GM12875 (cell line): ENCODE data around the gene CRYBA1.

ENCODE experiments used
- H3K4me3 ChIP-seq: one replicate; pipeline ENCODE4 v1.5.1; 2011; ENCODE audit warnings: low read depth, low read length, control low read depth
- TF ChIP-seq, protein P1 (sequence below): IDR thresholded peaks from 2 replicates; pipeline ENCODE4 v1.5.1; 2011; ENCODE audit warnings: low read depth, mild to moderate bottlenecking, control low read depth, inconsistent platforms, low read length, moderate library complexity, borderline replicate concordance; ENCODE audit not compliant: insufficient read depth

Gene CRYBA1

DNA sequence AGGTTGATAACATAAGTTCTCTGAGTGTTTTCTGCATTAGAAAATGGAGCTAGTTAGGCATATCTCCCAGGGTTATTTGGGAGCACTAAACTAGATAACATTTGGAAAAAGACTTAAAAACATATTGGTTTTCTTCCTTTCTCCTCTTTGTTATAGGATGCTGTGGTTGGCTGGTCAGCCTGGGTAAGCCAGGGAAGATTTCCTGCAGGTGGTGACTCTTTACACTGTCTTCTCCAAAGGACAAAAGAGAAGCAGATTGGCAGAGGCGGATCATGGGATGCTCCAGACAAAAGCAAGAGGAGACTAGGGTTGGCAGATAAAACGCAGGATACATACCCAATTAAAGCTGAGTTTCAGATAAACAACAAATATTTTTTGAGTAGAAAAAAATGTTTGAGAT is 6.2 kb upstream of the CRYBA1 start:
- no peak overlapping the region for H3K4me3 ChIP-seq

DNA sequence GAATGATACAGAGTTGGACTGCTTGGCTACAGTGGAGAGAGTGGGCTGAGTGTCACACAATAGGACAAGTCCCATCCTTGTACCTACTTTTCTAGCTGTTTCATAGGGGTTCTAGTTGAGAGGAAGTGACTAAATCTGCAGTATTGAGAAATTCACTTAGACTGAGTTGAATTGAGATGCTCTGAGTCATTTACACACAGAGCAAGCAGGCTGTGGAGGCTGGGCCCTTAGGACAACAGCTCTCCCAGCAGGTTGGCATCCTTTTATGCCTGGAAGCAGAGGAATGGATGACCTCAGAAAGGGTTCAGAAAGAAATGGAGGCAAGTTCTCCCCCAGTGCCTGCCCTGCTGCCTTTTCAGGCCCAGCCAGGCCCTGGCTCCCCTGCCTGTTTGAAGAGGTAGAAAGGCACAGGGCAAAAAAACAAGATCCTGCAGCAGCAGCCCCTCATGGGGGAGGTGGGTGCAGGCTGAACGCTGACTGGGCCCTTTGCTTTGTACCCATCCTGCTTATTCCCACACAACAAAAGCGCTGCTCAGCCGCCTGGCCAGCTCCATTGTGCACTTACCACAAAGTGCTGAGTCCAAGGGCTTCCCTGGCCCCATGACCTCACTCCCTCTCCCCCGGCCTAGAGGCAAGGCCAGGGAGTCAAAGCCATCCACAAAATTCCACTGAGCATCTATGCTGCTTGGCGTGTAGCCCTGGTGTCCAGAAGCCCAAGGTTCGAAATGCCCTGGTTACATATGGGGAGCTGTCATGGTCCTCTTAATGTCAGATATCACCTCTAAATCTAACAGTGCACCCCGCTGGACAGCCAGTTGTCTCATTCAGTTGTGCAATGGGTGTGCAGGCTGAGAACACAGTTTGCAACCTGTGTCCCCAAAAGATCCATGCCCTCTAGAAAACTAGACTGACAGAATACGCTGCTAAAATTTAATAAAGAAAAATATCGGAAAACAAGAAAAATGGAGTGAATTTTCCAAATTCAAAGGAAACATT is 5.4 kb upstream of the CRYBA1 start:
- TF ChIP-seq, protein P1, sequence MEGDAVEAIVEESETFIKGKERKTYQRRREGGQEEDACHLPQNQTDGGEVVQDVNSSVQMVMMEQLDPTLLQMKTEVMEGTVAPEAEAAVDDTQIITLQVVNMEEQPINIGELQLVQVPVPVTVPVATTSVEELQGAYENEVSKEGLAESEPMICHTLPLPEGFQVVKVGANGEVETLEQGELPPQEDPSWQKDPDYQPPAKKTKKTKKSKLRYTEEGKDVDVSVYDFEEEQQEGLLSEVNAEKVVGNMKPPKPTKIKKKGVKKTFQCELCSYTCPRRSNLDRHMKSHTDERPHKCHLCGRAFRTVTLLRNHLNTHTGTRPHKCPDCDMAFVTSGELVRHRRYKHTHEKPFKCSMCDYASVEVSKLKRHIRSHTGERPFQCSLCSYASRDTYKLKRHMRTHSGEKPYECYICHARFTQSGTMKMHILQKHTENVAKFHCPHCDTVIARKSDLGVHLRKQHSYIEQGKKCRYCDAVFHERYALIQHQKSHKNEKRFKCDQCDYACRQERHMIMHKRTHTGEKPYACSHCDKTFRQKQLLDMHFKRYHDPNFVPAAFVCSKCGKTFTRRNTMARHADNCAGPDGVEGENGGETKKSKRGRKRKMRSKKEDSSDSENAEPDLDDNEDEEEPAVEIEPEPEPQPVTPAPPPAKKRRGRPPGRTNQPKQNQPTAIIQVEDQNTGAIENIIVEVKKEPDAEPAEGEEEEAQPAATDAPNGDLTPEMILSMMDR = 0 out of 2 replicates have a peak, but pooled peaks have one; percentile 5
- H3K4me3 ChIP-seq = no peak overlapping the region

More for the DNA sequence above, 6.2 kb upstream of the CRYBA1 start:
- TF ChIP-seq, protein P1 = no peak

DNA sequence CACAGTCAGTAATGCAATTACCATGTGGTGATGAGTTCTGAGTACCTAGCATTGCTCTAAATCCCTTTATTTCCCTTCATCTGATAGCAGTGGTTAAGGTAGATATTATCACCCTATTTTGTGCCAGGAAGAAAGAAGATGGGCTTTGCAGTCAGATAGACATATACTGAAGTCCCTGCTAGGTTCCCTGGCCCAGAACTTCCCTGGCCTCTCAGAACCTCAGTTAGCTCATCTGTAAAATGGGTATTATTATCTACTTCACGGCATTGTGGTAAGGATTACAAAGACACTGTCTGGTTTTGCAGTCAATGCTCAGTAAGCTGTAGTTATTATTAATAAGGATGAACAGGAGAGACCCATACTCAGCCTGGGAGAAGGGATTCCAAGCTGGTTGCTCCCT is 4.6 kb upstream of the CRYBA1 start:
- no peak overlapping the region for H3K4me3 ChIP-seq
- TF ChIP-seq, protein P1 = no peak

DNA sequence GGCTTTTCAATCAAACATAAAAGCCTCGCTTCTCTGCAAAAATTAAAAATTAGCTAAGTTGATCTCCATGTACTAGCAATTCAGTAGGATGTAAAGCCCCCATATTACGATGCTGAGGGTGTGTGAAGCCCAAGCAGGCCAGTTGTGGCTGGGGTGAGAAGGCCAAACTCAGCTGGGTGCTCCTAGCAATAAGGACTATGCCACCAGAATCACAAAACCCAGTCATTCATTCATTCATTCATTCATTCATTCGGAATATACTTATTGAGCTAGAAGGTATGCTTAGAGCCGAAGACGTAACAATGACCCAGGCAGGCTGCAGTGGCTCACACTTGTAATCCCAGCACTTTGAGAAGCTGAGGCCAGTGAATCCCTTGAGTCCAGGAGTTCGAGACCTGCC is 3.9 kb upstream of the CRYBA1 start:
- TF ChIP-seq, protein P1 = no peak
- no peak overlapping the region for H3K4me3 ChIP-seq

DNA sequence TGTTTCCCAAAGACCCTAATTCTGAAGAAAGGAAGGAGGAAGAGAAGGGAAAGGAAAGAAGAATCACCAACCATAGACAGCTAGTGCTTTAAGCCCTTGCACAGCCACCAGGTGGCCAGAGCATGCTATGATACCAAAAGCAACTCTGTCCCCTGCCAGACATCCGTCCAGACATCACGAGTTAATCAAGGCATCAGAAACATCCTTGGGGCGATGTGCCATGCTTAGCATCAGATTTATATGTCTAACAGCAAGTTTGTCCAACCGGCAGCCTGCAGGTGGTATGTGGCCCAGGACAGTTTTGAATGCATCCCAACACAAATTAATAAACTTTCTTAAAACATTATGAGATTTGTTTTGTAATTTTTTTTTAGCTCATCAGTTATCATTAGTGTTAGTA is 2.9 kb upstream of the CRYBA1 start:
- TF ChIP-seq, protein P1 = peak; percentile 55
- no peak overlapping the region for H3K4me3 ChIP-seq

DNA sequence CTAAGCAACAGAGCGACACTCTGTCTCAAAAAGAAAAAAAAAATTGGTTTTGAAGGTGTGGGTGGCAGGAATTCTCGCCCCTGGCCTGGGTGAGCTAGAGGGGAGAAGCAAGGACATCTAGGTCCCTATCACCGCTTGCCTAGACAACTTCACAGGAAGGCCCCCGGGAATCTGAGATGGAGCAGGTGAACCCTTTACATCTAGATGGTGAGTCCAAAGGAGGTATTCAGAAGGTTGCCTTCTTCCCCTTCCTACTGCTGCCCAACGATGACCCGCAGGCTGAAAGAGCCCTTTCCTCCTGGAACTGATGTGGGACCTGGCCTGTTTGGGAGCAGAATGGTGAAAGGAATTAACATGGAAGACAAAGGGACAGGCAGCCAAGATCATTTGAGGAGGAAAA is 1.3 kb upstream of the CRYBA1 start:
- TF ChIP-seq, protein P1 = no peak
- H3K4me3 ChIP-seq = no peak overlapping the region

DNA sequence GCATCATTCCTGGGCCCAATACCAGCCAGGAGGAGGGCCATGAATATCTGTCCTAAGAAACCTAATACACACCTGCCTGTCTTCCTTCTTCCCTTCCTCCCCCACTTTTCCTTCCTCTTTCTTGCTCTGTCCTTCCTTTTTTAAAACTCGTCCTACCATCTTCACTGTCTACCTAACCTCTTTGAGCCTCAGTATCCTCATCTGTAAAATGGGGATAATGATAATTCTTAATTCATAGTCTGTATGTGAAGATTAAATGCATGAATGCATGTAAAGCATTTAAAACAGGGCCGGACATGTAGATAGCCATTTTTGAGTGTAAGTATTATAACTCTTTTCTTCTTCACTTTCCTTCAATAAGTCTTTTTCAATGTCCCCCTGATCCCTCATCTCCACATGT is 560 bp downstream of the CRYBA1 start:
- TF ChIP-seq, protein P1 = no peak
- H3K4me3 ChIP-seq = no peak overlapping the region
